Adrenal gland (tissue), 5 donors: ENCODE data around the gene ST8SIA6.

Source experiments
- CTCF ChIP-seq, 6 experiments: fragments of 450-650 bp in 4 of 6; fragments of 200-600 bp in 2 of 6; sonication (generic) in 1 of 6; IDR thresholded peaks; 1 replicate in 5 of 6; 2 replicates in 1 of 6; pipeline versions ENCODE4 v1.5.1 to v1.8.0; 2016 to 2021; ENCODE audit warnings: antibody characterized with exemption in 6 of 6, mild to moderate bottlenecking in 2 of 6, moderate library complexity in 1 of 6
- POLR2A ChIP-seq, 2 donors: fragments of 450-650 bp; IDR thresholded peaks; one replicate each; pipeline ENCODE4 v1.6.1; 2017; ENCODE audit warnings: antibody characterized with exemption in 2 of 2, mild to moderate bottlenecking in 2 of 2, moderate library complexity in 1 of 2
- donor health status: DM: no; HTN: no; CAD: no.

DNA sequence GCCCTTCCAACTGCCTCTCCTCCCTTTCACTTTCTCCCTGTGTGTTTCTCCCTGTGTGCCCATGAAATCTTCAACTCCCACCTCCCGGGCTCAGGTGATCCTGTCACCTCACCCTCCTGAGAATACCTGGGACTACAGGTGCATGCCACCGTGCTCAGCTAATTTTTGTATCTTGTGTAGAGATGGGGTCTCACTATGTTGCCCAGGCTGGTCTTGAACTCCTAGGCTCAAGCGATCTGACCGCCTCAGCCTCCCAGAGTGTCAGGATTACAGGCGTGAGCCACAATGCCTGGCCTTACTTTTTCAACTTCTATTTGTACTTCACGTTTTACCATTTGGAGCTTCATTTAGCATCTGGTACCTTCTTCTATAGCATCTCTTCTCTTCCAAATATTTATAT lies 24.9 kb downstream of the ST8SIA6 start:
- TF ChIP-seq CTCF (IDR thresholded peaks at IDR 0.05) (no peak), POLR2A (IDR thresholded peaks at IDR 0.05) (no peak)
